ENCODE data around the gene COL10A1.

GRCh38 chr6:116127771-116128493 is 2.0 kb upstream of the COL10A1 start:
- no peak for TF ChIP-seq CTCF (IDR thresholded peaks at IDR 0.05)
- no peak for TF ChIP-seq POLR2A (IDR thresholded peaks at IDR 0.05)
